Hypothalamus (tissue), 51 donors: ENCODE results near the gene POU2F2.
"Not testable (repeated sequence)": the region's sequence is repeated elsewhere in the genome, so short reads cannot be mapped to it uniquely, and the experiment has no call there.

Experiments
- DNase-seq, 51 donors: peaks; one replicate each; lab custom pipeline; 2025; lab: John Stamatoyannopoulos, UW

POU2F2 gene

DNA sequence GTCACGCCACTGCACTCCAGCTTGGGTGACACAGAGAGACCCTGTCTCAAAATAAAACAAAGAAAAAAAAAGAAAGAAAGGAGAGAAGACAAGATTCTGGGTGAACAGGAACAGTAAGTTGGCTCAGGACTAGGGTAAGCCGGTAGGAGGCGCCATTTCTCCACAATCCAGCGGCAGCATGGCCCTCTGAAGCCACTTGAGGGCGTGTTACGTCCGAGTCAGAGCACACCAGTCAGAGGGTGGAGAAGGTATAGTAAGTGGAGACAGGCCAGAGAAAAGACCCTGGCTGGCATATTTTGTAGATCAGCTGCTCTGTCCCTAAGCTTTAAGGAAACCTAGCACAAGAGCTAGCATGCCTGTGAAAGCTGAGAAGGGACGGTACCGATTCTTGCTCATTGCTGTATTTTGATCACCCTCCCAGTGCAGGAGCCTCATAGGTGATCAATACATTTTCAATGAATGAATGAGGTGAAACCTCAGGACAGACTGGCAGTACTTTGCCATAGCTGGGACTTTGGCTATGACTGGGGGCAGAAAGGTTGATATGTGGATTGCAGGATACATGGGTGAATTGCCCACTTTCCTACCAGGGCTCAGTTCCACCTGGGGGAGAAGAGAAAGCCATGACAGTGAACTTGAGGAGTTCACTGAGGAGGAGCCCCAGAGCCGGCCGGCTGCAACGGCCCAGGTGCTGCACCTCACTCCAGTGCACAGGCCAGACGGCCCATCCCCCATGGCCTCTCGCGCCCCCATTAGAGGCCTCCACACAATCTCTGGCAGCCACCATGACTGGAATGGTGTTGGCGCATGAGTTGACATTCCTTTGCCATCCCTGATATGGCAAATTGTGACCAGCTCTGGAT, 23.5 kb downstream of the POU2F2 start:
- peak in 38 of 51 donors; percentile 6 to 70 (median 34) for DNase-seq

DNA sequence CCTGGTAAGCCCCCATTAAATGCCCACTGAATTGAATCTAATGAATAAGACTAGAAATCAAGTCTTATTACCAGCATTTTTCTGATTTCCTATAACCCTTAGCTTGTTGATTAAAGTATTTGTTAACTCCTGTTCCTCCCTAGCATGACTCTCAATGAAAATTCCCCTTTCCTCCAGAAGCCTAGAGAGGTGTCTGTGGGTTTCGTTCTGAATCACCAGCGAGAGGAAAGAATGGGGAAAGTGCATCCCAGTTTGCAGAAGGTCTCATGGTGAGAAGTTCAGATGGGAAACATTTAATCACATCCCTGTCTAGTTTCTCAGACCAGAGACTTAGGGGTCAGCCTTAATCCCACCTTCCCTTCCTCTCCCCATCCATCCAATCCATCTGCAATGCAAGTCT, 26.9 kb downstream of the POU2F2 start:
- DNase-seq, result no peak

DNA sequence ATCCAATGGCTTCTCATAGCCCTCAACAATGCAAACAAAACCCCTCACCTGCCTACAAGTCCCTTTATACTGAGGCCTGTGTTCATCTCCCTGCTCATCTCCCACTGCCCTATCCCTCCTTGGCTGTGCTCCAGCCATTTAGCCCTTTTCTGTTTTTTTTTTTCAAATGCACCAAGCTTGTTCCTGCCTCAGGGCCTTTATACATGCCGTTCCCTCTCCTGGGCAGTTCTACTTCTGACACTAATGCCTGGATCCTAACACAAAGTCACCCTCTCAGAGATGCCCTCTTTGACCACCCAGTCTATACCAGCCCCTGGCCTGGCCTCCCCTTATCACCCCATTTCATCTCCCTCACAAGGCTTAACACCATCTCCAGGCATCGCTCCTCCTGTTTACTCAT, 29.4 kb downstream of the POU2F2 start:
- no peak for DNase-seq

DNA sequence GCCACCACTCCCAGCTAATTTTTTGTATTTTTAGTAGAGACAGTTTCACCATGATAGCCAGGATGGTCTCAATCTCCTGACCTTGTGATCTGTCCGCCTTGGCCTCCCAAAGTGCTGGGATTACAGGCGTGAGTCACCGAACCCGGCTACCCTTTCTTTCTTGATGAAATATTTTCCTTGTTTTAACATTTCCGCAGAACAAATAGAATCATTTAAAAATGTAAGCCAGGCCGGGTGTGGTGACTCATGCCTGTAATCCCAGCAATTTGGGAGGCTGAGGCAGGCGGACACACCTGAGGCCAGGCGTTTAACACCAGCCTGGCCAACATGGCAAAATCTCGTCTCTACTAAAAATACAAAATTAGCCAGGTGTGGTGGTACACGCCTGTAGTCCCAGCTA, 32.0 kb downstream of the POU2F2 start:
- not testable (repeated sequence) for DNase-seq

DNA sequence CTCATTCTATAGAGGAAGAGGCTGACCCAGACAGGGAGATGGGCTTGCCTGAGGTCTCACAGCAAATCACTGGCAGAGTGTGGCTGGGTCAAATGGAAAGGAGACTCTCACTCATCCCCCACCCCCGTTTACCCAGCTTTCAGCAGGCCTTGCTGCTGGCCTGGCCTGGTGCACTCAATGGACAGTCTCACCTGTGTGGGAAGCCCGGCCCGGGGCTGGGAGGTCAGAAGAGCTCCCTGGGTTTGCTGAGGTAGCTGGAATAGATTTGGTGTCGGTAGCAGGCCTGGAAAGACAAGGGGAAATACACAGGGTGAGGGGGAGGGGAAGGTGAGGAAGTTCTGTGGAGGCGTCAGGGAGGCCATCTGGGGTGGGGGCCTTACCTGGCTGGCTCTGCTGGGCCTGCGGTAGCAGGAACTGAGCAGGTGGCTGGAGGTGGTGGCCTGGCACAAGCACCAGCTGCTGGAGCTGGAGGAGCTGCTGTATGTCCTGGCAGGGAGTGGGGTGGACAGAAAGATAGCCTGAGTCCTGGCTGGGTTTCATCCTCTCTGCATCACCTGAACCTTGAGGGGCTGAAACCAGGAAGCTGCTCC, 32.8 kb downstream of the POU2F2 start:
- no peak for DNase-seq

DNA sequence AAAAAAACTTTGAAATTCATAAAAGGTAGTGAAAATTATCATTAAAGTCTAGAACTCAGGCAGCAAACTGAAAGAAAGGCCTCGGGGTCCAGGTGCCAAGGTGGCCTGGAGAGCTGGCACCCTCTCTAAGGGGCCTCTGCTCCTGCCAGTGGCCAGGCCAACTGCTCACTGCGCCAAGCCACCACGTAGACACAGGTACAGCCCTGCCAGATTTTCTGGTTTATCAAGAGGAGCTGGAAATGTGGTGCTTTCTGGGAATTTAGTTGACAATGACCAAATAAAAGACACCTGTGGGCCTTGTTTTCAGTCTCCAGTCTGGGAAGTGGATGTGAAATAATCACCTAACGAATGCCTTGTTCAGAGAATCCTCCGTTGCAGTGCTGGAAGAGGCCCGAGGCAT, 33.5 kb downstream of the POU2F2 start:
- no peak for DNase-seq

DNA sequence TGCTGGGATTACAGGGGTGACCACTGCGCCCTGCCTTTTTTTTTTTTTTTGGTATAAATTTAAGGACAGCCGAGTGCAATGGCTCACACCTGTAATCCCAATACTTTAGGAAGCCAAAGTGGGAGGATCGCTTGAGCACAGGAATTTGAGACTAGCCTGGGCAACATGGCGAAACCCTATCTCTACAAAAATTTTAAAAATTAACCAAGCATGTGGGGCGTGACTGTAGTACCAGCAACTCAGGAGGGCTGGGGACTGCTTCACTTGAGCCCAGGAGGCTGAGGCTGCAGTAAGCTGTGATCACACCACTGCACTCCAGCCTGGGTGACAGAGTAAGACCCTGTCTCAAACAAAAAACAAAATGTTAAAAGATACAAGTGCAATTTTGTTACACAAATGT, 34.8 kb downstream of the POU2F2 start:
- no peak for DNase-seq

DNA sequence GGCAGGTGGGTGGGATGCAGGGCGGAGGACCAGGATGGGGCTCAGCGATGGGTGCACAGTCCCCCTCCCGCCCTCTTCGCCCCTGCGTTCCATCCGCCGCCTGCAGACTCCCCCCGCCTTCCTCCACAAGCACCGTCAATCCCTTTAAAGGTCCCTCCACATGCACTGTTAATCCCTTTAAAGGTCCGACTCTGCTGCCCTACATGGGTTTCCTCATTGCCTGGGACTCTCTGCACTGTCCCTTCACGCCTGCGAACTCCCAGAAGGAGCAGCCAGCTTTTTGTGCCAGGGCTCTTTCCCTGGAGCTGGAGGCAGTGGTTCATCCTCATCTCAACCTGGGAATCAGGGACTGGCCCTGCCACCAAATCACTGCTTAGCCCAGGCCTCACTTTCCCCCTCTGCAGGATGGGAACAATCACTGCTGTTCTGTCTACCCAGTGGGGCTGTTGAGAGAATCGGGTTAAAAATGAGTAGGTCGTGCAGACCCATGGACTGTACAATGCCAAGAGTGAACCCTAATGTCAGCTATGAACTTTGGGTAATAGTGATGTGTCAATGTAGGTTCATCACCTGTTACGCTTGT, 35.9 kb downstream of the POU2F2 start:
- DNase-seq, result no peak

DNA sequence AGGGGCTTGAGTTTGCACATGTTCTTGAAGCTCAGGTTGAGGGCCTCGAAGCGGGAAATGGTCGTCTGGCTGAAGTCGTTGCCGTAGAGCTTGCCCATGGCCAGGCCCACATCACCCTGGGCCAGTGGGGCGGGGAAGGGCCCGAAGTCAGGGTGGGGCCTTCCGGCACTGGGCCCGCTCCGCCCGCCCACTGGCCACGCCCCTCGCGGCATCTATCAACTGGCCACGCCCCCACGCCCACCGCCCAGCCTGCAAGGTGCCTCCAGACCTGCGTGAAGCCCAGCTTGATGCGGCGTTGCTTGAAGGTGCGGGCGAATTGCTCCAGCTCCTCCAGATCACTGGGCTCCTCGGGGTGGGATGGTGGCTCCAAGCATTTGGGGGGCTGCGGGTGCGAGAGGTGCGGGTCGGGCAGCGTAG, 36.4 kb downstream of the POU2F2 start:
- no peak for DNase-seq

DNA sequence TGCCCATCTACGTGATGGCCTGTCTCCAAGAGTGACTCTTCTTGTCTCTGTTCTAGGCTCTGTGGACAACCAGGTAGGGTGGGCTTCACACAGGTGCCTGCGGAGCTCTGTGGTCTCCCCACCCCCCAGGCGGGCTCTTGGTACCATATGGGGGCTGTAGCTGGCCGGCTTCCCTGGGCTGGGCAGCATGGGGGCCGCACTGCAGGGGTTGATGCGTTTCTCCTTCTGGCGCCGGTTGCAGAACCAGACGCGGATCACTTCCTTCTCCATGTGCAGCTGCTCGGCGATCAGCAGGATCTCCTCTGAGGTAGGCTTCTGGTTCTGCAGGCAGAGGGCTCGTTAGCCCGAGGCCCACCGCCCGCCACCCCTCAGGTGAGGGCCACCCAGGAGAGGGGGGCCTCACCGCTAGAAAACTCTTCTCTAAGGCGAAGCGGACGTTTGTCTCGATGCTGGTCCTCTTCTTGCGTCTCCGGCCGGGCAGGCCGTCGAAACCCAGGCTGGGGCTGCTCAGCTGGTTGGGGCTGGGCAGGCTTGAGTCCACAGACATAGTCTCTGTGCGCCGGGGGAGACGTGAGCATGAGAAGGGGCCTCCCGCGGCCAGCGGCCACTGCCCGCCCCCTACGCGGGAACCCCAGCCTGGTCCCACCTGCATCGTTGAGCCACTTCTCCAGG, 37.0 kb downstream of the POU2F2 start:
- DNase-seq, result no peak

DNA sequence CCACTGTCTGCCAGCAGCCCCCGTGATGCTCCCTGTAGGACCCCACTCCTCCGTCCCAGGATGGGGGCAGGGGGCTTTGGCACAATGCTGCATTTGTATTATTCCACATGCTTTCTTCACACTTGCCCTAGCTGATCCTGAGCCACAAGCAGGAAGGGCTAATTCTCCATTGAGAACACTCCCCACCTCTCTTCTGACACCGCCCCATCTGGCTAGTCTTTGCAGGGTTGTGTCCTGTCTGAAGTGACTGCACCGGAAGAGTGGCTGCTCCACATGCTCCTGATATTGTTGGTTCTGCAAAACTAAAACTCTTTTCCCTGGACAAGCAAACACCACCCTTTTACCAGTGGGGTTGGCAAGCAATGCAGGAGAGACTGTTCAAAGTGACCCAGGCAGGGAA, 38.3 kb downstream of the POU2F2 start:
- DNase-seq, result no peak

DNA sequence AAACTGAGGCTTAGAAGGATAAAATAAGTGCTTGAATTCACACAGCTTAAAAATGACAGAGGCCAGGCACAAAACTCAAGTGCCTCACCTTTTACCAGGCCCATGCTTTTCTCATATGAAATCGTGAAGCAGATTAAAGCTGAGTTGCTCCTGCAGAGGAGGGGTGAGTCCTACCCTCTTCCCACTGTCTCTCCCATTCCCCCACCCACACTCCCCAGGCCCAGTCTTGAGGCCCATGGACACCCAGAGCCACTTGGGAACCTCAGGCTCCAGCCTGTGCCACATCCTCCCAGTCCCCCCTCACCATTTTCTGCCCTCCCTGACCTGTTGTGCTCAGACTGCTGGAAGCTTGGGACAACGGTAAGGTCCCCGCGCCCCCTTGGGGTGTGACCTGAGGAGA, 38.7 kb downstream of the POU2F2 start:
- DNase-seq, result no peak

DNA sequence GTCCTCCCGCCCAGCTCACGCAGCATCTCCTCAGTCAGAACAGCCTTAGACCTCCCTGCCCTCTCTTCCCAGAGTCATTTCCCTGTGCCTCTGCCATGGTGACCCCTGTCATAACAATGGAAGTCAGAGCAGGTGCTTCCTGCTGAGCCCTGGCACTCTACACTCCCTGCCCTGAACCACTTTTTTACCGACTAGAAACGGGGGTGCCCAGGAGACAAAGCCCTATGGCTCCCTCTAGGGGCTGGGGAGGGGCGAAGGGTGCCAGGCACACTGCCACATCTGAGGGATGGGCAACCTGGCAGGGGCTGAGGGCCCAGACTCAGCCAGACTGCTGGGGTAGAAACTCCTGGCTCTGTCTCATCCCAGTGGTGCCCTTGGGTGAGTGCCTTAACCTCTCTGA, 39.9 kb downstream of the POU2F2 start:
- DNase-seq, result no peak

DNA sequence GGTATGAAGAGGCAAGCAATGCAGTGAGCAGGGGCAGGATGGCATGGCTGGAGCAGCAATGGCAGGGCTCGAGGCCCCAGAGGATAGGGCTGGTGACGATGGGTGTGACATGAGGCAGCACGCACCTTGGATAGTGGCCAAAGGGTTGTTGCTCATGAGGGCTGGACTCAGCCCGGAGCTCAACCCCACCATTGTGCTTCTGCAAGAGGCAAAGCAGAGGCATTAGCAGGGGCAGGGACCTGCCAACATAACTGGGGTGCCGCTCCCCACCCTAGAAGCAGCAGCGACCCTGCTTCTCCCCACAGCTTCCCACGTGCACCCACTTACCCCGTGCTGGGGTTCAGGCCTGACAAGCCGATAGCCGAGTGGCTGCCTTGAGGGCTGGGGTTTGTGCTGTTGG, 40.5 kb downstream of the POU2F2 start:
- DNase-seq, result no peak

DNA sequence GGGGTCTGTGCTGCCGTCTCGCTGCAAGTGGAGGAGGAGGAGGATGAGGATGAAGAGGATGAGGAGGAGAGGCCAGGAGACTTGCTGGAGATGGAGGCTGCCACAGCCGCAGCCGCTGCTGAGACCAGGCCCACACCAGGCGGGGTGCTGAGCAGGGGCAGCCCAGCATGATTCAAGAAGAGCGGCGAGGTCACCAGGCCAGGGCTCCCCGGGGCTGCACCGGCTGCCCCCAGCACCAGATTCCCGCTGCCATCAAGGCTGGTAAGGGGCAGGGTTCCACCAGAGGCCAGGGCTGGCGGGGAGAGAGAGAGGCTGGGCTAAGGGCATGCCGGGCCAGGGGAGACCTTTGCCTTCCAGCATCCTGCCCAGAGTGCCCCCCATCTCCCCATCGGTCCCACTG, 40.9 kb downstream of the POU2F2 start:
- no peak for DNase-seq

DNA sequence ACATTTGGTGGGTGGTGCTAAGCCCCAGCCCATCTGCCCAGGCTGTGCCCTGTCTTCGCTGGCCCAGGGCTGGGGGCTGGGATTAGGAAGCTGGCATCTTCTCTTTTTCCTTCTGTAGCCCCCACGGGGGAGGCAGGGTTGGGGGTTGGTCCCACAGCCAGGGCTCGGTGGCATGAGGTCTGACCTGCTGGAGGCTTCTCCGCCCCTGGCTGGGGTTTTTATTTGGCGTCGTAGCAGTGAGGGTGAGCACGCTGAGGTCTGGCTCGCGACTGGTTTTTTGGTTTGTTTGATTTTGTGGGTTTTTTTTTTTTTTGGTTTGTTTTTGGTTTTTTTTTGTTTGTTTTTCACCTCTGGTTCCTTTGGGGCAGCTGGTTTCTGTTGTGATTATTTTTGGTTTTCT, 41.6 kb downstream of the POU2F2 start:
- DNase-seq, result no peak

DNA sequence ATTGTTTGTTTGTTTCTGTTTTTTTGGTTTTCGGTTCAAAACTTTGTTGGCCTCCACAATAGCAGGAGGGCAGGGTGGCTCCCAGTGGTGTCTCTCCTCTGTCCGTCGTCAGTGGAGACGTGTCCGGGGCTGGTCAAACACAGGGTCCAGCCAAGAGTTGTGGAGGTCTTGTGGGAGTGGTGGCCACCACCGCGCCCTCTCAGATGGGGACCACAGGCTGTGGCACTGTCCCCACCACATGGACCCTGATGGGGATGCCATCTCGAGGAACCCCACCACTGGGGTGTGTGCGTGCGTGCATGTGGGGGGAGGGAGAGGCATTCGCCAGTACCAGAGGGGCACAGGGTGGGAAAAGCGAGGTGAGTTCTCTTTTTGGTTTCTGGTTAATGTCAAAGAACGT, 42.5 kb downstream of the POU2F2 start:
- DNase-seq, result no peak

DNA sequence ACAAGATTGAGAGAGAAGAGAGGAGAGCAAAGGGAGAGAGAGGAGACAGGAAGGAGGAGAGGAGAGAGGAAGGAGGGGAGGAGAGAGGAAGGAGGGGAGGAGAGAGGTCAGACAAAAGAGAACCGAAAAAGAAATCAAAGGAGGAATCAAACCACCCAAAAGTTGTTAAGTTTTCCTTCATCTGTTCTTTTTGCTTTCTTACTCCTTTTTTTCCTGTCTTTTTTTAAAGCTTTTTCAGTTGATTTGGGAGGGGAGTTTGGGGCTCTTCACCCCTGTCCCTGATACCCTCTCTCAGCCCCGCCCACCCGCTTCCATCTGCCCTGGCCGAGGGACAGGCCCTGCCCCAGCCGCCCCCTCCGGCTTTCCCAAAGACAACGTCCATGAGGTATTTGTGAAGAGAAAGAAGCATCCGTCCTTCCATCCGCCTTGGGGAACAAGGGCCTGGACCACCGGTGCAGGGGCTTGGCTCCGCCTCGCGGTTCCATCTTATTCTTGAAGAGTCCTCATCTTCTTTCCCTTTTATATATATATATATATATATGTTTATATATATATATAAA, 43.0 kb downstream of the POU2F2 start:
- no peak for DNase-seq

DNA sequence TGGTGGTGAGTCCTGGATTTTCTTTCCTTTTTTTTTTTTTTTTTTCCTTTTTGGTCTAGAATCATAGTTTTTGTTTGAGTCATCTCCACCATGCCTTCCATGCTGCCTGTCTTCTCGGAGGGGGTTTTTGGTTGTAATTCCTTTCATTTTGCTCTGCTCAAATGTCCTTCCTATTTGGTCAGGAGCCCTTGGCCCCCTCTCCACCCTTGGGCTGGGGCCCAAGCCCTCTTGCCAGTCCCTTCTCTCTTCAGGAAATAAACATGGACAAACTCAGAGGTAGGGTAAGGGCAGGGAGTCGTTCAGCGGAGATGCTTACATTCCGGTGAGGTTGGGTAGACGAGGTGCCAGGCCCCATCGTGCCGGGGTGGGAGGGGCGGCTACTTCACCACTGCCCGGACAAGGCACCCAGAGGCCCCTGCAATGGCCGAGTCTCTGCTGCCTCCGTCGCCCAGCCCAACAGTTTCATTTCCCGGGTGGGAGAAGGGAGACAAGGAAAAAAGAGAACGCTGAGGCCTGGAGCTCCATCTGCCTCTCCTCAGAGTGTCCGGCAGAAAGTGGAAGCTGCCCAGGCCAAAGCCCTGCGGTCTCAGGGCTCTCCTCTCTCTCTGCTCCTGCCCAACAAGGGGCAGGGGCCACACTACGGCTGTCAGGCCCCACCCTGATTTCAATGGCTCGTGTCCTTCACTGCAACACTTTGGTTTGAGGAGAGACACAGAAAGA, 43.6 kb downstream of the POU2F2 start:
- no peak for DNase-seq

DNA sequence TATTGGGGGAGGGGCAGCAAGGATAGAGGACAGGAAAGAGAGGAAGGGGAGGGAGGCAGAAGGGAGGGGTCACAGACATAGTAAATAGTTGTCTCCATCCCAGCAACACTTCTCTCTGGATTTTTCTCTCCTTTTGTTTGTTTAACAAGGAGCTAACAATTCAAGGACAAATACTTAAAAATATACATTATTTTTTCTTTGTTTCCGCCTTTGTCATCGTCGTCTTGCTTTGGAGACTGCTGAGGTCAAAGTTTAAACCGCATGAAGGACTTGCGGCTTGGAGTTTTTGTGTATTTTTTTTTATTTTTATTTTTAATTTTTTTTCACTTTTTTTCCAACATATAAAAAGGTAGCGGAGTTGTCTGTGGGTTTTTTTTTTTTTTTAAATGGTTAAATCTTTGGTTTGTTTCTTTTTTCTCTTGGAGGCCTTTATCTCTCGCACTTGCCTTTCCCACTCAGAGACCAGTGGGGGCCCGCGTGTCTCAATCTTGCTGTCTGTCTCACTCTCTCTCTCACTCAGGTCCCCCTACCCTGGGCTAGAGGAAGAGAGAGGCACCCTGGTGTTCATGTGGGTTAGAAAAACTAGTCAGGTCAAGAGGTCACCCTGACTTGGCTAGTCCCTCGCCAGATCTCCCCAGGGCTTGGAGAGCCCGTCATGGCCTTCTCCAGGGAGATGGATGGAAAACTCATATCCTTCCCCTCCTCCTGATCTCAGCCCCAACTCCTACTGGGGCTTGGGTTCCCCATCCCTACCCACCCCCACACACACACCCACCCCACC, 45.3 kb downstream of the POU2F2 start:
- no peak for DNase-seq
